ENCODE data around the gene NRP2. TPM values are rescaled to one million over a fixed set of nuclear protein-coding genes. Genes with fewer than 3 reads are reported as not detected.

NRP2 gene
- total and polyA plus RNA-seq, 2 donors (not counting 1 experiment from before 2014, with no cell fraction given), result 16.6 to 28.7 TPM

DNA sequence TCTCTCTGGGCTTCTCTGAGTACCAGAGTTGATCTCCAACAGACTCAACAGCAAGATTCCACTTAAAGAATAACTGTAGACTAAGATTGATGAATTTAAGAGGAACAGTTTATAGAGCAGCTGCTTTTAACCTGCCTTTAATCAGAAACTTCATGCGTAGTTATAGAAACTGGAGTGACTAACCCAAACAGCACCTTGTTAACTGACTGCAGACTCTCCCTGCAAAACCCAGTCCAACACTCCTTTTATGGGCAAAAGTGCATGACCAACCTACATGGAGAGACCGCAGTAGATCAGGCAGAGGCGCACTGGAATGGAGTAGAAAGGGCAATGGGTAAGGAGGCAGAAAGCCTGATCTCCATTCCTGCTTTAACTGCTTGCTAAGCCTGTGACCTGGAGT lies 110.6 kb downstream of the NRP2 start:
- Histone ChIP-seq H3K4me3 (replicated peaks in 1 of 4; ENCODE audit: control extremely low read depth in 1 of 4, insufficient read depth in 1 of 4, low read depth in 3 of 4, low read length in 4 of 4) (no peak overlapping the region), H4K20me1 (ENCODE audit: control insufficient read depth, extremely low read depth, insufficient read depth, low read length) (no peaks in the 10 kb centered on the region), H2AFZ (ENCODE audit: low read length) (no peak overlapping the region), H3K9ac (ENCODE audit: insufficient read depth, low read length) (no peak overlapping the region), H3K4me1 (ENCODE audit: control insufficient read depth, extremely low read depth, insufficient read depth, low read length) (no peaks in the 10 kb centered on the region), H3K9me3 (ENCODE audit: control insufficient read depth, insufficient read depth, low read depth, low read length) (no peaks in the 10 kb centered on the region), H3K79me2 (ENCODE audit: control insufficient read depth, insufficient read depth, low read length) (no peaks in the 10 kb centered on the region), H3K27me3 (ENCODE audit: control insufficient read depth, insufficient read depth, low read length) (no peaks in the 10 kb centered on the region), H3K27ac (ENCODE audit: insufficient read depth, low read length) (no peak overlapping the region), H3K4me2 (ENCODE audit: extremely low read depth, insufficient read depth, low read length) (no peak overlapping the region), H3K36me3 (ENCODE audit: control insufficient read depth, insufficient read depth, low read length) (no peaks in the 10 kb centered on the region)
- TF ChIP-seq, protein P1, sequence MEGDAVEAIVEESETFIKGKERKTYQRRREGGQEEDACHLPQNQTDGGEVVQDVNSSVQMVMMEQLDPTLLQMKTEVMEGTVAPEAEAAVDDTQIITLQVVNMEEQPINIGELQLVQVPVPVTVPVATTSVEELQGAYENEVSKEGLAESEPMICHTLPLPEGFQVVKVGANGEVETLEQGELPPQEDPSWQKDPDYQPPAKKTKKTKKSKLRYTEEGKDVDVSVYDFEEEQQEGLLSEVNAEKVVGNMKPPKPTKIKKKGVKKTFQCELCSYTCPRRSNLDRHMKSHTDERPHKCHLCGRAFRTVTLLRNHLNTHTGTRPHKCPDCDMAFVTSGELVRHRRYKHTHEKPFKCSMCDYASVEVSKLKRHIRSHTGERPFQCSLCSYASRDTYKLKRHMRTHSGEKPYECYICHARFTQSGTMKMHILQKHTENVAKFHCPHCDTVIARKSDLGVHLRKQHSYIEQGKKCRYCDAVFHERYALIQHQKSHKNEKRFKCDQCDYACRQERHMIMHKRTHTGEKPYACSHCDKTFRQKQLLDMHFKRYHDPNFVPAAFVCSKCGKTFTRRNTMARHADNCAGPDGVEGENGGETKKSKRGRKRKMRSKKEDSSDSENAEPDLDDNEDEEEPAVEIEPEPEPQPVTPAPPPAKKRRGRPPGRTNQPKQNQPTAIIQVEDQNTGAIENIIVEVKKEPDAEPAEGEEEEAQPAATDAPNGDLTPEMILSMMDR (conservative IDR thresholded peaks at IDR 0.05 in 1 of 2, IDR thresholded peaks at IDR 0.05 in 1 of 2; ENCODE audit: low read depth in 1 of 2, low read length in 2 of 2), result no peak
- no peak for TF ChIP-seq EZH2 (IDR thresholded peaks at IDR 0.05; ENCODE audit: low read length, missing control alignments)
- peak; percentile 42 to 53 for DNase-seq (ENCODE audit: low read depth in 2 of 2)

DNA sequence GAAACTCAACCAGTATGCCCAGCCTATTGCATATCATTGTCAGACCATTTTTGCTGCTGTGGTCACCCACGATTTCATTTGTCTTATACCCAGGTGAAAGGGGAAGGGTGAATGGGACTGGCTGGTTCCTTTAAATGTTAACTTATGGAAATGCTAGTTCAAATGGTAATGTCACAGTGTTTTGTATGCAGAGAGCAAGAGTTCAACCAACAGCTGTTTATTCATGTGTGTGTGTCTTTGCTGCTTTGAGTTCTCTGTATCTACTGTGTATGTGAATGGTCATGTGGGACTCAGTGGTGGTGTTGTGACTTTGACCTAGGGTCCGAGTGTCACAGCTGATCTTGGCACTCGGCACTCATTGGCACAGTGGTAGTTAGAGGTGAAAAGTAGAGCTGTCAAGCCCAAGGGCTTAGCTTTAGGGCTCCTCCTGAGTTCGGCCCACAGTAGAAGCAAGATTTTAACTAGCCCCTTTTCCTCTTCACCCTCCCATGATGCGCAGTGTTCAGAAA lies 114.6 kb downstream of the NRP2 start:
- Histone ChIP-seq H3K4me1 (ENCODE audit: control insufficient read depth, extremely low read depth, insufficient read depth, low read length) (peaks cover 4% of the 10 kb centered on the region), H2AFZ (ENCODE audit: low read length) (no peak overlapping the region), H3K4me3 (replicated peaks in 1 of 4; ENCODE audit: control extremely low read depth in 1 of 4, insufficient read depth in 1 of 4, low read depth in 3 of 4, low read length in 4 of 4) (no peak overlapping the region), H3K27ac (ENCODE audit: insufficient read depth, low read length) (no peak overlapping the region), H3K79me2 (ENCODE audit: control insufficient read depth, insufficient read depth, low read length) (no peaks in the 10 kb centered on the region), H4K20me1 (ENCODE audit: control insufficient read depth, extremely low read depth, insufficient read depth, low read length) (no peaks in the 10 kb centered on the region), H3K4me2 (ENCODE audit: extremely low read depth, insufficient read depth, low read length) (no peak overlapping the region), H3K9ac (ENCODE audit: insufficient read depth, low read length) (no peak overlapping the region), H3K36me3 (ENCODE audit: control insufficient read depth, insufficient read depth, low read length) (no peaks in the 10 kb centered on the region), H3K27me3 (ENCODE audit: control insufficient read depth, insufficient read depth, low read length) (no peaks in the 10 kb centered on the region), H3K9me3 (ENCODE audit: control insufficient read depth, insufficient read depth, low read depth, low read length) (no peaks in the 10 kb centered on the region)
- TF ChIP-seq EZH2 (IDR thresholded peaks at IDR 0.05; ENCODE audit: low read length, missing control alignments), result no peak
- TF ChIP-seq, protein P1 (conservative IDR thresholded peaks at IDR 0.05 in 1 of 2, IDR thresholded peaks at IDR 0.05 in 1 of 2; ENCODE audit: low read depth in 1 of 2, low read length in 2 of 2), result no peak
- DNase-seq (ENCODE audit: low read depth in 2 of 2), result no peak

DNA sequence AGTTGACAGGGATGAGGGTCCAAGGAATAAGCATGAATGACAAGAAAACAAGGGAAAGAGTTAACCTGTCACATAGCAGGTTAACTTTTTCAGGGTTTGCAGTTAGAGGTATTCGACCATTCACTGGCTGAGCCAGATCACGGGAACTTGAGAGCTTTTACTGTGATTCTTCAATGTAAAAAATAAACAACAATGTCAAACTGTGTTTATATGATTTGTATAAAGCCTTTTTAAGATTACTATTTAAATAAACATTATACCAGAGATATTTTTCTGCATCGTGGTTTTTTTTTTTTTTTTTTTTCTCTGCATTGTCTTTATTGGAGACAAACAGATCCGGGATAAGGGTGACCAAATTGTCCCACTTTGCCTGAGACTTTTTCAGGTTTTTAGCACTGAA lies 115.6 kb downstream of the NRP2 start:
- TF ChIP-seq, protein P1 (conservative IDR thresholded peaks at IDR 0.05 in 1 of 2, IDR thresholded peaks at IDR 0.05 in 1 of 2; ENCODE audit: low read depth in 1 of 2, low read length in 2 of 2), result no peak
- no peak for TF ChIP-seq EZH2 (IDR thresholded peaks at IDR 0.05; ENCODE audit: low read length, missing control alignments)
- H3K9ac ChIP-seq (ENCODE audit: insufficient read depth, low read length), result no peak overlapping the region
- H3K4me1 ChIP-seq (ENCODE audit: control insufficient read depth, extremely low read depth, insufficient read depth, low read length), result peaks cover 4% of the 10 kb centered on the region
- no peaks in the 10 kb centered on the region for H3K9me3 ChIP-seq (ENCODE audit: control insufficient read depth, insufficient read depth, low read depth, low read length)
- no peaks in the 10 kb centered on the region for H4K20me1 ChIP-seq (ENCODE audit: control insufficient read depth, extremely low read depth, insufficient read depth, low read length)
- H3K36me3 ChIP-seq (ENCODE audit: control insufficient read depth, insufficient read depth, low read length), result no peaks in the 10 kb centered on the region
- H3K27ac ChIP-seq (ENCODE audit: insufficient read depth, low read length), result no peak overlapping the region
- H3K4me3 ChIP-seq (replicated peaks in 1 of 4; ENCODE audit: control extremely low read depth in 1 of 4, insufficient read depth in 1 of 4, low read depth in 3 of 4, low read length in 4 of 4), result no peak overlapping the region
- H3K79me2 ChIP-seq (ENCODE audit: control insufficient read depth, insufficient read depth, low read length), result no peaks in the 10 kb centered on the region
- H2AFZ ChIP-seq (ENCODE audit: low read length), result no peak overlapping the region
- H3K27me3 ChIP-seq (ENCODE audit: control insufficient read depth, insufficient read depth, low read length), result no peaks in the 10 kb centered on the region
- H3K4me2 ChIP-seq (ENCODE audit: extremely low read depth, insufficient read depth, low read length), result no peak overlapping the region
- peak in 1 of 2 donors; percentile 63 for DNase-seq (ENCODE audit: low read depth in 2 of 2)

All from fibroblast of lung (primary cell).